GM19351 (cell line): ENCODE measurements around the gene SDCCAG8.

Experiments used
- ATAC-seq: cut with Tn5 transposase; IDR thresholded peaks from one replicate; pipeline ENCODE4 v1.9.1; 2021; ENCODE audit warnings: mild to moderate bottlenecking, moderate library complexity; ENCODE audit not compliant: unreplicated experiment

SDCCAG8 gene

DNA sequence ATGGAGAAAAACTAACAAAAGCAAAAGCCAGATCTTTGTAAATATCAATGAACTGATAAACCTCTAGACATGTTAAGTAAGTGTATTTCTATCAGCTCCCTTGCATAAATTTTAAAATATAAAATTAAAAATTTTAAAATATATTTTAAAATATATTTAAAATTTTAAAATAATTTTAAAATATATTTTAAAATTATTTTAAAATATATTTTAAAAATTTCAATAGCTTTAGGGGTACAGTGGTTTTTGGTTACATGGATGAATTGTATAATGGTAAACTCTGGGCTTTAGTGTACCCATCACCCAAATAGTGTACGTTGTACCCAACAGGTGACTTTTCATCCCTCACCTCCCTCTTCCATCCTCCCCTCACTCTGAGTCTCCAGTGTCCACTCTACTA, 279.2 kb downstream of the SDCCAG8 start:
- ATAC-seq, result no peak

DNA sequence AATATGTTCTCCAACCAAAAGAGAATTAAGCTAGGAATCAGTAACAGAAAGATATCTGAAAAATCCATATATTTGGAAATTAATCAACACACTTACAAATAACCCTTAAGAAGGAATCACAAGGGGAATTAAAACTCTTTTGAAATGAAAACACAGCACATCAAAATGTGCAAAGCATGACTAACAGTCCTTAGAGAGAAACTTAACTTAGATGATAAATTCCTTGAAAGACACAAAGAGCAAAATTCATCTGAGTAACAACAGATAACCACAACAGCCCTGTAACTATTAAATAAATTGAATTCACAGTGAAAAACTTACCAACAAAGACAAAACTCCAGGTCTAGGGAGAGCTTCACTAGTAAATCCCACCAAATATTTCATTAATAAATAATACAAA, 283.8 kb downstream of the SDCCAG8 start:
- ATAC-seq, result no peak

DNA sequence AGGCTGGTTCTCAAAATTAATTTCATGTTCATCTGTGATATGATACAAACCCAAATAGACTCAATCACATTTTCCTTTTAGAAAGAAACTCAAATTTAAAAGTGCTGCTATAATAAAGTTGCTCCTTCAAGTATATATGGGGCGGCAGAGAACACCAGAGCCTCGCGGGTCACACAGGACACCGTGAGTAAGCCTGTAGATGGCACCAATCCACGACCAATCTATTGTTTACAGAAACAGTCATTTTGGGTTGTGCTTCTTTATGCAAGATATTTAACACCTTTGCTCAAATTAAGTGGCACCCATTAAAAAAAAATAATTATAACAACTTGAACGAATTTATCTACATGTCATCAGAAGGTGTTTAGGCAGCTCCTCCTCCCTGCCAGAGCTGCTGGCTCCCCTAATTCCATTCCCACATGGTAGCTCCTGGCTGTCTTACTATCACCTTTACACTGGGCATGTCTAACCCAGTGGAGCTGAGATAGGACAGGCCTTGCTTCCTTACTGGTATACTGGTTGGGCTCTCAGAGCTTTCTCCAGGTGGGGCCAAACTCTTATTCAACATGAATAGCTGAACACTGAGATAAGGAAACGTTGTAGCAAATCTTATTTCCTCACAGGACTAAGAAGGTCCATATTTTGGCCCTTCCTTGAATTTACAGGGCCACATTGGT, 287.0 kb downstream of the SDCCAG8 start:
- ATAC-seq, result no peak

DNA sequence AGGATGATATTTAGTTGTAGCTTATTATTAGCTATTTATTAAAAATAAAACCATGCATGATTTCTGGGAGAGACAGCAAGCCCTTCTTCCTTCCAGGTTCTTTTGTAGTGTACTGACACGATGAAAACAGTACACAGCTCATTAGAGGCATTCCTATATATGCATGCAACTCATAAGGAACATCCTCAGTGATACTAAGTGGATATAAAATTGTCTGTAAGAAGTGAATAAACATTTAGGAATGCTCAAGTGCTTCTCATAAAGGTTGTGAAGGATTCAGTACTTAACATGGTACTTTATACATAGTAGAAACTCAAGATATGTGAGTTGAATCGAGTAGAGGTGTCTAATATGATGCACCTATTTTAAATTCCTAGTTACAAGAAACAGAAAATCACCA, 287.7 kb downstream of the SDCCAG8 start:
- no peak for ATAC-seq

DNA sequence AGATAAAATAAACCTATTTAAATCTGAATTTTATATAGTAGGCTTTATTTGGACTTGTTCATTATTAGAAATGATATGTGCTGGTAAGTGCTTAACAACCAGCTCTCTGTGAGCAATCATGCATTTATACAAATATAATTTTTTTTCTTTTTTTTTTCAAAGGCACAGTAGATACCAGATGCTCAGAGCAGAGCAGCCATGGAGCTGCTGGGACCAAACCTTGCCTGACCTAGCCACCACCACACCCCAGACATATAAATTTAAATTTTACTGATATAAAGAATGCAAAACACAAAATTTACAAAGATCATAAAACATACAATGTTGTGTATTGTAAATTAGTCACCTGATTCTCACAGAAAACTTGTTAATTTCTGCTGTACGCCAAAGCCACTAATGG, 290.6 kb downstream of the SDCCAG8 start:
- no peak for ATAC-seq

DNA sequence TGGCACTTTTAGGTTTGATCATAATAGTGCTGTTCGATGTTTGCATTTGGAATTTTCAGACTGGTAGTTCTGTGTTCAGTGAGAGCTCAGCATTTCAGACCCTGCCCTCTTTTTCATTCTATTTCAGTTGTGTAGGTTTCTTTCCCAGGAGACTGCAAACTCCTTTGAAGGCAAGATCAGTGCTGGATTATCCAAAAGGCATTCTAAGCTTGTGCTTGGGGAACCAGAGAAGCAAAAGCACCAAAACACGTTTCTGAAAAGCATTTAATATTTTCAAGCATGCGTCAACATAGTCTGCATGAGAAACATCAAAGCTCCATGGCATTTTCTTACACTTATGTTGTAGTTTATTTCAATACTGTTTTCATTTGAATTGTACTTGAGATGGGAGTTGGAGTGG, 292.1 kb downstream of the SDCCAG8 start:
- no peak for ATAC-seq

DNA sequence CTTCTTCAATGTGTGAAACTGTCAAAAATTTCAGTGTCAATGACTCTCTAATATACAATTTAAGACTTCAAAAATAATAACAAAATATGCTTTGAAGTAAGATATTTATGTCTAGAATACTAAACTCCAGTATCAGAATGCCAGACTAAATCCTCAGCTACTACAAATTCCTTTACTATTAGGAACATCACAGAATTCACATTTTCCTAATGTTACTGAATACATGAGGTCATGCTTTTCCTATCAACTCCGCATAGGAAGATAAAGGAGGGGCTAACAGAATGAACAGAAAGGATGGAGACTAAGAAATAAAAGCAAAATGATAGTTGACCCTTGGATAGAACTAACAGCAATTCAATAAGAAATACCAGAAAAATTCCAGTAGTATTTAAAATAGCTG, 292.7 kb downstream of the SDCCAG8 start:
- ATAC-seq, result no peak

DNA sequence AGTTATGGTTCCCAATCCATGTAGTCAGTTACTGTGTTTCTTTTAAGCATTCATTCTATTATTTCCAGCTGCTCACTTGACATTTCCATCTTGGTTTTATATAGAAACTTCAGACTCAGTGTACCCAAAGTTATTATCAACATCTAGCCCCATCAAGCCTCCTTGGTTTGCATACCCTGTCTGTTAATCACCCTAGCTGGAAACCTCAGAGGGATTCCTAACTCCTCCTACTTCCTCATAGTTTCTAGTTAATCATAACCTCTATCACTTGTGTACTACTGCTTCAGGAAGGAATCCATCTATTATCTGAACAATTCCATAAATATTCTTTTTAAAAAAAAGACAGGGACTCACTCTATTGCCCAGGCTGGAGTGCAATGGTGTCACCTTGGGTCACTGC, 293.3 kb downstream of the SDCCAG8 start:
- no peak for ATAC-seq
